GM18873 (cell line): ENCODE data around the gene AANAT.

Source experiments
- ATAC-seq: cut with Tn5 transposase; IDR thresholded peaks from one replicate; pipeline ENCODE4 v1.9.1; 2021; ENCODE audit warnings: mild to moderate bottlenecking, moderate library complexity, moderate number of reproducible peaks; ENCODE audit not compliant: unreplicated experiment, low FRiP score

The AANAT gene

DNA sequence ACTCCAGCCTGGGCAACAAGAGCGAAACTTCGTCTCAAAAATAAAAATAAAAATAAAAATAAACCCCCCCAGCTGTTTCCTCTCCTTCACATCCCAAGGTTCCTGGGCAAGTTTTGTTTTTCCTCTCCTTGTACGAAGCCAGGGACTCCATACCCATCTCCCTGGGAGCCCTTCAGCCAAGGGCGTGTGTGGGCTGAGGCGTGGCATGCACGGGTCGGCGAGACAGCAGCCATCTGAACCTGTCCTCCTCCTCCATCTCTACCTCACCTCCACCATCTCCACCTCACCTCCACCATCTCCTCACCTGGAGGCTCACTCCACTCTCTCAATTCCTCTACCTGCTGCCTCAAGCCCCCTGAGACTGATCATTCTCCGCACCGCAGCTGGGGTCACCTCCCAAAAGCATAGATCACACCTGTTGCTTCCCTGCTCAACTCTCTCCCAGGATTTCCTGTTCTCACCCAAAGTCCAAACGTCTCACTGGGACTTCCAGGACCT lies 16.9 kb downstream of the AANAT start:
- ATAC-seq = no peak

DNA sequence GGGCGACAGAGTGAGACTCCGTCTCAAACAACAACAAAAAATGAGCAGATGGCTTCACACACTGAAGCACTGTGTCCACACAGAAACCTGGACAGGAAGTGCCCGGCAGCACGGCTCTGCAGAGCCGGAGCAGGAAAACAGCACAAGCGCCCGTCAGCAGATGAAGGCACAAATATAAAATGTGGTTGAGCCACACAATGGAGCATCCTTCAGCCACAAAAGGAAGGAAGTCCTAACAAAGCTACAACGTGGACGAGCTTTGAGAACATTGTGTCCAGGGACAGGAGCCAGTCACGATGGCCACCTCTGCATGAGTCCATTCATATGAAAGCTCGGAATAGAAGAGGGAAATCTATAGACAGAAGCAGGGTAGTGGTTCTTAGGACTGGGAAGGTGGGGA lies 18.2 kb downstream of the AANAT start:
- no peak for ATAC-seq

DNA sequence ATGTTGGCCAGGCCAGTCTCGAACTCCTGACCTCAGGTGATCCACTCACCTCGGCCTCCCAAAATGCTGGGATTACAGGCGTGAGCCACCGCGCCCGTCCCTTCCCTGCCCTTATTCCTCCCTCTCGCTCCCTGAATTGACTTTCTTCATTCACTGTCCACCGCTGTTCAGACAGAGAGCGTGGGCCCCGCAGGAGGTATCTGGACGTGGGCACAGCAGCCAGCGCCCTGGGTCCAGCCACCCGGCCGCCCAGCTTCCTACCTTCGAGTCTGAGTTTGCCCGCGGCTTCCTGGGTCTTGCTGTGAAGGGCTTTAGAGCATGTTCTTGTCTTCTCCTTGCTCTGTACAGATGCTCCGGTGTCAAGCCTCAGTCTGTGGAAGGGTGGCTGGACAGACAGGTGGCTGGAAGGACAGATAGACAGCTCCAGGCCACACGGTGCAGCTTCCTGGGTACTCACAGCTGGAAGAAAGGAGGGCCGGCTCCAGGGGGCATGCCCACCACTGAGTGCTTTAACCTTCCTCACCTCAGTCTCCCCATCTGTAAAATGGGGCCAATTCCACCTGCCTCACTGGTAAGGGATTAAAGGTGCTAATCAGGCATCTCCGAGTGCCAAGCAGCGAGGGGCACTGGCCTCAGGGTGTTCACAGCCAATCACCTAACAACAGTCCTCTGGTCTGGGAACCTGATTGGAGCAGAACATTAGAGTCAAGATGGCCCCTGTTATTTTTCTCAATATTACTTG lies 20.2 kb downstream of the AANAT start:
- ATAC-seq = no peak

DNA sequence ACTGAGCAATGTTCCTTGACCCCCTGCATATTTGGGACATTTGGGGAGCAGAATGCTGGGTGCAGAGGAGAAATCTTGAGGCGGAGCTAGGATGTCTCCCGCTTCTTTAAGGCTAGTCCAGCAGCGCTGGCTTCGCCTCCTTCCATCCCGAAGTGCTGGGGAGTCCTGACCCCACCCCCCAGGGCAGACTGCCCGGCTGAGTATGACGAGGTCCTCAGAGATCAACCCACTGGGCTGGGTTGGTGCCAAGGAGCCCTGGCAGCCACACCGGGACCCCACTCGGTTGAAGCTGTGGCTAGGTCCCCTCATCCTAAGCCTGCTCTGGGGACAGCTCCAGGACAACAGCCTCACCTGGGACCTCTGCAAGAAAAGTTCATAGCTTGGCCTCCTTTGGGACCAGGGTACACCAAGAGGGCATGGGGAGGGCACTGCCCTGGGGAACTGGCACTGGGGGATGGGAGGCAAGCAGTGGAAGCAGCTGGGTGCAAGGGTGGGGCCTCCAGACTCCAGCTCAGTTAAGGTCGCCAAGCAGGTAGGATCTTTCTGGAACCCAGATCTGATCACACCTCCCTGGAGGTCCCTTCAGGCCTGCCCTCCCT lies 22.8 kb downstream of the AANAT start:
- no peak for ATAC-seq

DNA sequence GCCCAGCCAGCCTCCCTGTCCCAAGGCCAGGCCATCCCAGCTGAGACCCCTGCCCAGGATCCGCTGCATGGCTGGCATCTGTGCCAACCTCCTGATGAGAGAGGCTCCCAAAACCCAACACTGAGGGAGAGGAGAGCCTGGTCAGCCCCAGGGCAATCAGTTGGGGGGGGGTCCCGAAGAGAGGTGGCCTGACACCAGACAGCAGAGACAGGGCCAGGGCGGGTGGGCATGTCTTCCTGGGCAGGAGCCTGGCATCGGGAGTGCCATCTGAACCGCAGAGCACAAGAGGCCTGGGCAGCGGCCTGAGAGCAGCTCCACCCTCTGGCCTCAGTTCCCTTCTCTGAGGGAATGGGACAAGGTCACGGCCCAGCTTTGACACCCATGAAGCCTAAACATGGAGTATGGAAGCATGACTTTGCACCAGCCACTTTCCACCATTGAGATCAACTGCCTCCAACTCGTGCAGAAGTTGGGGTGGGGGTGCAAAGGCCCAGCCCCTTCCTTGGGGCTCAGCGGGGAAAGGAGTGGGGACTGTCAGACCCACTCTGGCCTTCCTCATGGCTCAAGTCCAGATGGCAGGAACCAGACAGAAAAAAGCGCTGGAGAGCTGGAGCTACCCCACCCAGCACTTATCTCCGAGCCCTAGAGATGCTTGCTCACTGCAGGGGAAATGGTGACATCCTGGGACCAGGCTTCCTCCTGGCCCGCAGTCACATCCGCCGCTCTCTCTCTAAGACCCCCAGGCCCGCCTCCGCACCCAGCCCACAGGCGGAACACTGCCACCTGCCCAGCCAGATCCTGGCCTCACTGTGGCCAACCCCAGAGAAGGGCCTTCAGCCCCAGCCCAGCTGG lies 24.1 kb downstream of the AANAT start:
- no peak for ATAC-seq

DNA sequence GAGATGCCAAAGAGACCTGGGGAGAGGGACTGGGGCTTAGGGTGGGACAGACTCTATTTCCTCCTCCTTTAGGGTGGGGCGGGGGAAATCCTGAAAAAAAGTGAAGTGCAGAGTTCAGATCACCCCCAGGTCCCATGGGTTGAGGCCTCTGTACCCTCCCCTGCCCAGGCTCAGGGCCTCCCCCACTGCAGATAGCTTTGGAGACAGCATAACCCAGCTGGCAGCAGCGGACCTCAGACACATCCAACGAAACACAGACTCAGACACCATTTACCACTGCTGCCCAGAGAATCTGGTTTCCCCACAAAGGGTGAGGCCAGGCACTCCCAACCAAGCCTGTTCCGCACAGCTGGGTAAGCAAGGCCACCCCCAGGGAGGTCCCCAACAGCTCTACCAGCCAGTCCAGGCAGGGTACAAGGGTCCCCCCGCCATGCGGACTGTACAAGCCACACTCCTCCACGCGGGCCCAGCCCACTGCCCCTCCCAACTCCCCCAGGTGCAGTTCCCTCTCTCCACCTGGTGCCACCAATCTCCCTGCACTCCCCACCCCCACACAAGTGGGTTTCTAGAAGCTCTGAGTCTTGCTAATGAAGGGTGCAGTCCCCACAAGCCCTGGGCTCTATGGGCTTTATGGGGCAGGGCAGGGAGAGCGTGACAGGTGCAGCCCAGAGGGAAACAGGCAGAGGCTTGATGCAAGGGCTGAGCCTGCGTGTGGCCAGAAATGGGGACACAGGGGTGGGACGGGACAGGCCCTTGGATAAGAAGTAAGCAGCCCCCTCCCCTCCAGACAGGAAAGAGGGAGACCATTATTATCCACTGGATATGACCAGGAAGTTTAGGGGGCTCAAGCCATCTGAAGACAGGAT lies 25.0 kb downstream of the AANAT start:
- ATAC-seq = peak; percentile 25

DNA sequence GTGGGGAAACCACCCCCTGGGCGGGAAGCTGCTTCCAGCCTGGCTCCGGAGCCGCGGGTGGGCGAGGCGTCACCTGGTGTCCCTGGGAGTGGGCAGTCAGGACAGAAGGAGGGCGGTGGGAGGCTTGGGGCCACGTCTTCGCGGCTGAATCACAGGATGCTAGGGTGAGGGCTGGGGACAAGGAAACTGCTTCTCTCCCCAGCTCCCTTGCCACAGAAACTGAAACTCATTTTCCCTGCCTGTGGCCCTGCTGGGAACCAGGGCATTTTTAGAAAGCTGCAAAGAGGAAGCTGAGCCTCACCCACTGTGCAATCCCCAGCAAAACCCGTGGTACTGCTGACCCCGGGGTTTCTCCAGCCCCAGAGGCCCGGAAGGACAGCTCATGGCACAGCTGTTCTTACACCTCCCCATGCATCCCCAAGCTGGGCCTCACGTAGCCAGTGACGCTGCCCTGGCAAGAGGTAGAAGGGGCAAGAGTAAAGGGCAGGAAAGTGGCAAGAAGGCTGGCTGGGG lies 25.6 kb downstream of the AANAT start:
- ATAC-seq = peak; percentile 40

DNA sequence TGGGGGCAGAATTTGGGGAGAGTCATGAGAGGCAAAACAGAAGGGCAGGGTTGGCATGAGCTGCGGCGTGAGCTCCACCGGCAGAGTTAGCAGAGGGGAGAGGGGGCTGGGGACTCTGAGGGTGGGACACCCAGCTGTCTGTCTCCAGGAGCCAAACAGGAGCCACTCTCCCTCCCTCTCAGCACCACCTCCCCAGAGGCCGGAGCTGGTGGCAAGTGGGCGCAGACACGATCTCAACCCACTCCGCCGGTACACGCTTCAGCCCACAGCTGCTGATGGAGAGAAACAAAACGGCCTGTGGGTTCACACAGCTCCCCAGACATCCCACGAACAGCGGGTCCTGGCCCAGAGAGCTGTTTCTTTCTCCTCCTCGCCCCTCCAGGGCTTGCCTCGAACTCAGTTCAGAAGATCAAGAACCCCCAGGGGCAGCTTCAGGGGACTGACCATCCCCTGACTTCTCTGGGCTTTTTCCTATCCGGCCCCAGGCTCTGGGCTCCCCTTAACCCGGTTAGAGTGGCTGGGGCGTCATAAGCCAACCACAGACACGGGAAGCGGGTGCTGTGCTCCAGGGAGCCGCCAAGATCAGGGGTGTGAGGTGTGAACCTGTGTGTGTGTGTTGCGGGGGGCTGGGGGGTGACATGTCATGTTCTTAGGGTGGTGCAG lies 26.2 kb downstream of the AANAT start:
- ATAC-seq = no peak

DNA sequence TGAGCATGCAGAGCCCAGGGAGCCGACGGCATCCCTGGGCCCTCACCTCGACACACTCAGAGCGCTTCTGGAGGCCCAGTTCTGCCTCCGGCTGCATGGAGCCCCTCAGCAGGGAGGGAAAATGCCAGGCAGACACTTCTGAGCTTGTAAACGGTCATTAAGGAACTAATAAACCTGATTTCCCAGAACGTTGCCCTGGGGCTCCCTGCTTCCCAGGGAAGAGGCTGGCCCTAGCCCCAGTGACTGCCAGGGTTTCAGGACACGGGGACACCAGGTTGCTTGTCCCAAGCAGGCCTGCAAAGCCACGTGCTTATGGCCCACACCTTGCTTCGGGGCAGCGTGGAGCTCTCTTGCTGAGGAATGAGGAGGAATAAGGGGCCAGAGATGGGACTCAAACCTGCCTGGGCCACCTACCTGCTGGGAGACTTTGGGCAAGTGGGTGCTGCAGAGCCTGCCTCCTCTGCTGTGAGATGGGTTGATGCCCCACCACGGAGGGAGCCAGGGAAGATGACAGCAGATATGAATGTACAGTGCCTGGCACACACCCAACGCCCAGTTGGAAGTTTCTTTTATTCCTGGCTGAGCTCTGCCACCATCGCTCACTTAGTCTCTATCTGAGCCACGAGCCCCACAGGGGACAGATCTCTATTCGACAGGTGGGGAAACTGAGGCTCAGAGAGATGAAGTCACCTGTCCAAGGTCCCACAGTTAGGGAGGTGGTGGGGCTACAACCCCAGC lies 28.4 kb downstream of the AANAT start:
- ATAC-seq = no peak

DNA sequence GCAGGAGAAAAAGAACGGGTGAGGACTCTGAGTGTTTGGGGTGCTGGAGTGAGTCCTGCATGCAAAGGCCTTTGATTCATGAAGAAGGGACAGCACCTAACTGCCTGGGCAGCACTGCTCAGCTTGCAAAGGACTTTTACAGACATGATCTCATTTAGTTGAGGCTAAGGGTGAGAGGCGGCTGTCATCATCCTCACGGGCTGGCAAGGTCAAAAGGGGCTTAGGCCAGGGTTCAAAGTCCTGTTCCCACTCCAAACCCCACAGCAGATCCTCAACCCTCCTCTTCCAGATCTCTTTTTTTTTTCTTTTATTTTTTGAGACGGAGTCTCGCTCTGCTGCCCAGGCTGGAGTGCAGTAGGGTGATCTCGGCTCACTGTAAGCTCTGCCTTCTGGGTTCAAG lies 29.1 kb downstream of the AANAT start:
- ATAC-seq = no peak

DNA sequence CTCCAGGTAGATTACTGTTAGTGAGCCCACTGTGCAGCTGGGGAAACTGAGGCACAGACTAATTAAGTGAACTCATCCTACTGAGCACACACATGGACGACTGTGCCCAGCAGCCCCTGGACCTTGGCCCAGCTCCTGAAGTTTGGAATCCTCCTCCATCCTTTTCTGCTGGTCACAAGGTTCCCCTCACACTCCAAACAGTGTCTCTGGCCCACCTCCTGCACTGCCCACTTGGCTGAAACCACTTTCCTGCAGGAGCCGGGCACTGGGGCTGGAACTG lies 30.2 kb downstream of the AANAT start:
- no peak for ATAC-seq

DNA sequence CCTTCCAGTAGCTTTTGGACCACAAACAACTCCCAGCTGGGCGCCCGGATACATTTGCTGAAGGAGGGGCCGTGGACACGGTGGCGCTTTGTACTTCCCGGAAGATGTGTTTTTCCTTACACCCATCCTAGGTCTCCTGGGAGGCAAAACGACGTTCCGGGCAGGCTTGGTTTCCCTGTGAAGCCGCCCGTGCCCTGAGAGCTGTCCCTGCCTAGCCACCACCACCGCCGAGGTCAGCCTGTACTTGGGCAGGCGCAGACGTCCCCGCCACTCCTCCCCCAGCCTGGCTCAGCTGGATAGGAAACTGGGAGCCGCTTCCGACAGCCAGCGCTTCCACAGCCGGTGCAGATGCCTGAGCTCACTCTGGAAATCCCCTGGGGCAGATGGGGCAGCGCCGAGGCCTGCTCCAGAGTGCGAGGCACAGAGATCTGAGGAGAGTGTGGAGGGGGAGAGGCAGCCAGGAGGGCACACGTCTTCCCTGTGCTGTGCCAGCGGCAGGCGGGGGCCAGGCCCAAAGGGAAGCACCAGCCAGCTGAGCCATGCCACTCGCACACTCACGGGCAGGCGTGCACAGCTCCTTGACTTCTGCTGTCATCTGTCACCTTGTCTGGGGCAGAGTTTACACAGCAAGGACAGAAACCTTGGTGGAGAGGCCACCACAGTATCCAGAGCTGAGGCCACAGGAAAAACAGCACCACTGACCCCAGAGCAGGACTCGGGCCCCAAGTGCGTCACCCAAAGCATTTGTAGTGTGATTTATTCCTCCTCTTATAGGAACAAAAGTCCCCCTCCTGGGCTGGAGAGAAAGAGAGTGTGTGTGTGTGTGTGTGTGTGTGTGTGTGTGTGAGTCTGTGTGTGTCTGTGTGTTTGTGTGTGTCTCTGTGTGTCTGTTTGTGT lies 30.8 kb downstream of the AANAT start:
- no peak for ATAC-seq

DNA sequence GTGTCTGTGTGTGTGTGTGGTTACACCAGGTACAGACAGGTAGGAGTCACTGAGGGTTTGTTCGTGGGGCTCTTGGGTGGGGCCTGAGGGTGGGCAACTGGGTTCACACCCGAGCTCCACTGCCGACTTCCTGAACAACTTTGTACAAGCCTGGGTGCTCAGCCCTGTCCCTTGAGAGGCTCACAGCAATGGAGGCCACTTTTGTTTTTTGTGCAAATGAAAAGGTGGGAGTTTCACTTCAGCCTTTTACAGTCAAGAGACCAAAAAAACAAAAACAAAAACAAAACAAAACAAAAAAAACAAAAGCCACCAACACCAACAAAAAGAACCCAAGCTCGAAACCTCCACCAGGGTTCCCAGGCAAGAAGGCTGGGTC lies 31.5 kb downstream of the AANAT start:
- no peak for ATAC-seq

DNA sequence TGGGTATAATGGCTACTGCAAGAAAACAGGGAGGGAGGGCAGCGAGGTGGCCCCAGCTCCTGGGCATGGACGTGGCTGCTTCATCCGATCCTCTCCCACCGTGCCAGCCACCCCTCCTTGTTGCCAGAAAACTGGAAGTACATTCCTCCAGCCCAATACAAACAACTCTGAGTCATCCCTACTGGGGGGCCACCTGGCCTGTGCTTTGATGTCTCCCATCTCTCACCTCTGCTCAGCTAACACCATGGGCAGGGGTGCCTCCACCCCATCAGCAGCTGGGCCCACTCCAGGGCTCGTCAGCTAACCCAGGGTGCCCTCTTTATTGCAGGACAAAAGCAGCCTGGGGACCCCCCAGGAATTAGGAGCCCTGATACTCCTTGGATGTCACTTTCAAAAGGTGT lies 31.9 kb downstream of the AANAT start:
- ATAC-seq = no peak

DNA sequence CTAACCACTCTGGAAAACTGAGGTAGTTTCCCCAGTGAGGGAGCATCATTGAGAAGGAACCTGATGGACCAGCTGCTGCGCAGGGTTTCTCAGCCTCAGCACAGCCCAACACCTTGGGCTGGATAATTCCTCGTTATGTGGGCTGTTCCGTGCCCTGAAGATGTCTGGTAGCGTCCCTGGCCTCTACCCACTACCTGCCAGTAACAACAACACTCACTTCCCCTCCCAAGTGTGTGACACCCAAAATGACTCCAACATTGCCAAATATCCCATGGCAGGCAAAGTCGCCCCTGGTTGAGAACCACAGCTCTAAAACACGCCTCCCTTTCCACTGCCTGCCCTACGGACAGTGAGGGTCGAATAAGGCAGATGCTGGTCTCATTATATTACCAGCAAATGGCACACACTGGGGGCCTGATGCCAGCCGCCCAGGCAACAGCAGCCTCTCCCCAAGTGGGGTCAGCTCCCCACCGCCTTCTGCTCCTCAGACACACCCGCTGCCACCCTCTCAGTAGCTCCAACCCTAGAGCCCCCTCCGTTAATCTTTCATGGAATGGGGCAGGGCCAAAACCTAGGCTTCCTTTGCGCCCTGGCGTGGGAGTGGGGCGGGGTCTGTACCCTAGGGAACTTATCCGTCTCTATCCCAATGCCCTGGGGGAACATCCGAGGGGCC lies 32.8 kb downstream of the AANAT start:
- ATAC-seq = no peak

DNA sequence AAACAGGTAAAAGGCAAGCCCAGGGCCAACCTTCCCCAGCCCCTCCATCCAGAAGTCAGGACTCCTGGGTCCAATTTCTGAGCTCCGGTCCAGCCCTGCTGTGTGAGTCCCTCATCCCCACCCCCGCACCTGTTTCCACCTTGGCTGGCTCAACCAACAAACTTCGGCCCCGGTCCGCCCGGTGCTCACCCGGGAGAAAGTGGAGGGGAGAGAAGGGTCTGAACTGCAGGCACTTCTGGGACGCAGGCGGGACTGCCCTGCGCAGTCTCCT lies 33.3 kb downstream of the AANAT start:
- ATAC-seq = no peak

DNA sequence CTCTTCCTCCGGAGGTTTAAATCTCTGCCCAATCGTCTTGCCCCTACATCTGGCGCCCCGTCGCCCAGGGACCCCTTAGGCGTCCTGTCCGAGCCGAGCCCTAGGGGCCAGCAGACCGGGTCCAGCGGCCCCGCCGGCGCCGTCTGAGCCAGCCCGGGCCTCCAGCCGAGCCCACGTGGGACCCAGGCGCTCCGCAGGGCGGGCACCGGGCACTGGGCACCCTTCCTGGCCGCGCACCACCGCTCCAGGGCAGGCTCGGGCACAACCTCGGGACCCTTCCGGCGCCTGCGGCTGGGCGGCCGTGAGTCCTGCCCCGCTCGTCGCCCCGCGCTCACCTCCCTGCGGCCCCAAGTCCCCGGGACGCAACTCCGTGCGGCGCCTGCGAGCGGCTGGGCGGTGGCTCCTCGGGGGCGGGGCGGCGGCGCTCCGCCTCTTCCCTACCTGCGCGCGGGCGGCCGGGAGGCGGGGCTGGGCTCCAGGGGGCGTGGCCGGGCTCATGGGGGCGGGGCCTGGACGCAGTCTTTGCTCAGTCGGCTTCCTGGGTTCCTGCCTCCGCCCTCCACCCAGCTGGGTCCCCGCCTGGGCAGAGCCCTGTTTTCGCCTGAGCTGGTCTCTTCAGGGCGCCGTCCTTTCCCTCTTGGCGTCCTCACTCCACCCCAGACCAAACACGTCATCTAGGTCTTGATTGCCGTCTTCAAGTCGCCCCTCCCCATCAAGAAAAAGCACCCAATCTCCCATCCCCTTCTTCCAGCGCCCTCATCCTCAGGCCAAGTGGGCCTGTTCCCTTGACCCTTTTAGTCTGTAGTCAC lies 33.8 kb downstream of the AANAT start, which contains the start of gene RHBDF2:
Gene RHBDF2, minus strand, starts transcription at position 406 of the 809 bp plus-strand sequence. CDS start 19,899 bp downstream, outside the sequence.
- peak; percentile 49 for ATAC-seq
